ENCODE results near the gene MSL1. TPM values are rescaled to one million over a fixed set of nuclear protein-coding genes. Genes with fewer than 3 reads are reported as not detected.

MSL1 gene
- total and polyA plus RNA-seq, 2 of the 13 experiments (the other 11 are each of a cell fraction or from before 2014, with no cell fraction given) = 63.8 to 88.5 TPM

DNA sequence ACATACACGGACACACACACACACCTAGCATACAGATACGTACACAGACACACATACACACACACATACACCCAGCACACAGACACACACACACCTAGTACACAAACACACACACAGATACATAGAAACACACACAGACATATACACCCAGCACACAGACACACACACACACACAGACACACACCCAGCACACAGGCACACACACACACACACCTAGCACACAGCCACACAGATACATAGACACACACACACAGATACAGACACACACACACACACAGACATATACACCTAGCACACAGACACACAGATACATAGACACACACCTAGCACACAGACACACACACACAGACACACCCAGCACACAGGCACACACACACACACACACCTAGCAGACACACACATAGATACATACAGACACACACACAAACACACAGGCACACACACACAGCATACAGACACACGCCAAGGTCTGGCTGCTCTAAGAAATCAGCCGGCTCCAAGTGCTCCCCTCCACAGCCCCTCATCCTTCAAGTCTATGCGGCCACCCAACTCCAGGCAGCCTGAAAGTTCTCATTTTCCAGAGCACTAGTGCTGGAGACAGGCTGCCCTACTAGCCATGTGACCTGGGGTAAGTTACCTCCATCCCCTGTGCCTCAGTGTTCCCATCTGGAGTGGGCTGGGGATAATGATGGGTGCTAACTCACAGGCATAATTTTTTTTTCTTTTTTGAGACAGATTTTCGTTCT is 34.5 kb upstream of the MSL1 start (continued):
- TF ChIP-seq, protein P1, sequence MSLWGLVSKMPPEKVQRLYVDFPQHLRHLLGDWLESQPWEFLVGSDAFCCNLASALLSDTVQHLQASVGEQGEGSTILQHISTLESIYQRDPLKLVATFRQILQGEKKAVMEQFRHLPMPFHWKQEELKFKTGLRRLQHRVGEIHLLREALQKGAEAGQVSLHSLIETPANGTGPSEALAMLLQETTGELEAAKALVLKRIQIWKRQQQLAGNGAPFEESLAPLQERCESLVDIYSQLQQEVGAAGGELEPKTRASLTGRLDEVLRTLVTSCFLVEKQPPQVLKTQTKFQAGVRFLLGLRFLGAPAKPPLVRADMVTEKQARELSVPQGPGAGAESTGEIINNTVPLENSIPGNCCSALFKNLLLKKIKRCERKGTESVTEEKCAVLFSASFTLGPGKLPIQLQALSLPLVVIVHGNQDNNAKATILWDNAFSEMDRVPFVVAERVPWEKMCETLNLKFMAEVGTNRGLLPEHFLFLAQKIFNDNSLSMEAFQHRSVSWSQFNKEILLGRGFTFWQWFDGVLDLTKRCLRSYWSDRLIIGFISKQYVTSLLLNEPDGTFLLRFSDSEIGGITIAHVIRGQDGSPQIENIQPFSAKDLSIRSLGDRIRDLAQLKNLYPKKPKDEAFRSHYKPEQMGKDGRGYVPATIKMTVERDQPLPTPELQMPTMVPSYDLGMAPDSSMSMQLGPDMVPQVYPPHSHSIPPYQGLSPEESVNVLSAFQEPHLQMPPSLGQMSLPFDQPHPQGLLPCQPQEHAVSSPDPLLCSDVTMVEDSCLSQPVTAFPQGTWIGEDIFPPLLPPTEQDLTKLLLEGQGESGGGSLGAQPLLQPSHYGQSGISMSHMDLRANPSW (CRISPR knock-in tag; IDR thresholded peaks at IDR 0.05; ENCODE audit: borderline replicate concordance) = no peak
- TF ChIP-seq ZNF788 (CRISPR knock-in tag; IDR thresholded peaks at IDR 0.05; ENCODE audit: borderline replicate concordance) (0 out of 2 replicates have a peak, but pooled peaks have one; percentile 28), NFRKB (IDR thresholded peaks at IDR 0.05) (0 out of 2 replicates have a peak, but pooled peaks have one; percentile 40), SMARCC2 (IDR thresholded peaks at IDR 0.05) (no peak), STAG1 (CRISPR knock-in tag; IDR thresholded peaks at IDR 0.05) (no peak), FOXA3 (CRISPR knock-in tag; IDR thresholded peaks at IDR 0.05) (no peak), MAFK (conservative IDR thresholded peaks at IDR 0.05 in 1 of 2, IDR thresholded peaks at IDR 0.05 in 1 of 2; ENCODE audit: low read length in 2 of 2) (no peak), ATF7 (IDR thresholded peaks at IDR 0.05) (0 out of 2 replicates have a peak, but pooled peaks have one; percentile 3), ATF7 (CRISPR knock-in tag; IDR thresholded peaks at IDR 0.05) (no peak)
- TF ChIP-seq, protein P2, sequence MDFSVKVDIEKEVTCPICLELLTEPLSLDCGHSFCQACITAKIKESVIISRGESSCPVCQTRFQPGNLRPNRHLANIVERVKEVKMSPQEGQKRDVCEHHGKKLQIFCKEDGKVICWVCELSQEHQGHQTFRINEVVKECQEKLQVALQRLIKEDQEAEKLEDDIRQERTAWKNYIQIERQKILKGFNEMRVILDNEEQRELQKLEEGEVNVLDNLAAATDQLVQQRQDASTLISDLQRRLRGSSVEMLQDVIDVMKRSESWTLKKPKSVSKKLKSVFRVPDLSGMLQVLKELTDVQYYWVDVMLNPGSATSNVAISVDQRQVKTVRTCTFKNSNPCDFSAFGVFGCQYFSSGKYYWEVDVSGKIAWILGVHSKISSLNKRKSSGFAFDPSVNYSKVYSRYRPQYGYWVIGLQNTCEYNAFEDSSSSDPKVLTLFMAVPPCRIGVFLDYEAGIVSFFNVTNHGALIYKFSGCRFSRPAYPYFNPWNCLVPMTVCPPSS (IDR thresholded peaks at IDR 0.05) = peak; percentile 62; the same call in 1 of the 2 replicates
